GM18526 (cell line): ENCODE results near the gene GFAP.

ENCODE experiments used
- POLR2A ChIP-seq: IDR thresholded peaks from 3 replicates; pipeline ENCODE4 v1.6.1; 2011; ENCODE audit not compliant: insufficient read length; ENCODE audit errors: extremely low read depth

The GFAP gene

GRCh38 chr17:44902135-44902760 is 13.1 kb downstream of the GFAP start:
- TF ChIP-seq POLR2A: no peak

- TF ChIP-seq POLR2A: no peak
These were observed 13.8 kb downstream of the GFAP start for GRCh38 chr17:44901411-44901921.

DNA sequence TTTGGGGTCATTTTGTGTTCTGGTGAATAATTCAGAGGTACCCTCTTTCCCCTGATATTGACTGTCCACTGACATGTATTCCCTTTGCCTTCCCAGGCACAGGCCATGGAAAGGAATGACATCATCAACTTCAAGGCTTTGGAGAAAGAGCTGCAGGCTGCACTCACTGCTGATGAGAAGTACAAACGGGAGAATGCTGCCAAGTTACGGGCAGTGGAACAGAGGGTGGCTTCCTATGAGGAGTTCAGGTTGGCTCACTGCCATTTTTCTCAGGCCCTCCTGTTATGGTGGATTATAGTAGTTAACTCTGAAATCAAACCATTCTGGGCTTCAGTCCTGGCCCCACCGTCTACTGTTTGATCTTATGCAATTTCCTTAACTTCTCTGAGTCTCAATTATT is 14.4 kb downstream of the GFAP start:
- no peak for TF ChIP-seq POLR2A

DNA sequence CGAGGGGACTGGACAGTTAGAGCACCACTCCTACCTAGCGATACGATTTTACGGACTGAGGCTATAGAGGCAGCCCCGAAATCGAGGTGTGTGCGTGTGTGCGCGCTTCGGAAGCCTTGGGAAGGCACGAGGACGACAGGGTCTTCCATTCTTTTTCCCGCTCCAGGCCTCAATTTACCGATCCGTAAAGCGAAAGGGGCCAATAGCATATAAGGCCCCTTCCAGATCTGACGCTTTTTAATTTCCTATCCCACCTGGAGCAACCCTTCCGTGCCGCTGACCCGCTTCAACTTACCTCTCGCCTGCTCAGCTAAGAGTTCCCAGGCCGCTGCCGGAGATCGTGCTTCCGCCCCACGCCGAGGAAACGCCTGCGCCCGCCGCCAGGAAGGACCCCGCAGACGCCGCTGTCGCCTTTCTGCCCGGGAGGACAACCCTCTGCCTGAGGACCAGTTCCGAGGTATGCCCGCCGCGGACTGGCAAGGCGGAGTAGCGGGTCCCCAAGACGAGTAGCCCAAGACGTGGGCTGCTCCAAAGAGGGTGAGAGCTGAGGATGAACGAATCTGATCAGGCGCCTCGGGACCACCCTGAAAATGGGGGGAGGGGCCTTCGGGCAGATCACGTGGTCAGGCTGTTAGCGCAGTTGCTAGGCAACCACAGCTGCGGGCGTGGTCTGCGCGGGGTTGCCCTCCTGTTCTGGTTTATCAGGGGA is 16.1 kb downstream of the GFAP start, which contains the start of gene EFTUD2:
EFTUD2 (minus strand) TSS at position 372 of the 709 bp plus-strand sequence. CDS start 4,924 bp downstream, outside the sequence.
- peak; percentile 84 for TF ChIP-seq POLR2A

DNA sequence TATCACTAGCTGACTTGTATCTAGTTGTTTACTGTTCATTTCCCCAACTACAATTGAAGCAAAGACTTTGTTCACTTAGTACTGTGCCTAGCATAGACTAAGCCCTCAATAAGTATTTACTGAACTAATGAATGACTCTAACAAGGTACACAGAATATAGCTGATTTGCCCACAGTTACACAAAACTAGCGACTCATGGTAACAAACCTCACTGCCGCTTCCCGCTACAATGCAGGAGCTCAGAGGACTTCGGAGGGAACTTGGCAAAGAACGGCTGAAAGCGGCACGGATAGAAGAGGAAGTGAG is 16.6 kb downstream of the GFAP start:
- TF ChIP-seq POLR2A: no peak

DNA sequence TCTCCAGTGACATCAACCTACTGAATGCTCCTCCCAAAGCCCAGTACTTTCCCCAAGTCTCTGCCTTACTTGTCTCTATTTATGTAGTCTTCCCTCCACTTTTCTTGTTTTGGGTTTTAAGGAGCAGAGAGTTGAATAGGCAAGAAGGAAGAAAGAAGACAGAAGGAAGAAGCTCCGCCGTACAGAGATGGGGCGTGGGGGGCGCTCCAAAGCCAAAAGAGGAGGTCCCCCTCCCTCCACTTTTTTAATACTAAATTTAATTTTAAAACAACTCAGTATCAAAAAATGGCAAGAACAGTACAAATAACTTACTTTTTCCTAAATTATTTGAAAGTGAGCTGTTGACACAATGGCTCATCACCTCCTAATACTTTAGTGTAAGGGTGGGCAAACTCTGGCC is 20.7 kb downstream of the GFAP start:
- TF ChIP-seq POLR2A: no peak

DNA sequence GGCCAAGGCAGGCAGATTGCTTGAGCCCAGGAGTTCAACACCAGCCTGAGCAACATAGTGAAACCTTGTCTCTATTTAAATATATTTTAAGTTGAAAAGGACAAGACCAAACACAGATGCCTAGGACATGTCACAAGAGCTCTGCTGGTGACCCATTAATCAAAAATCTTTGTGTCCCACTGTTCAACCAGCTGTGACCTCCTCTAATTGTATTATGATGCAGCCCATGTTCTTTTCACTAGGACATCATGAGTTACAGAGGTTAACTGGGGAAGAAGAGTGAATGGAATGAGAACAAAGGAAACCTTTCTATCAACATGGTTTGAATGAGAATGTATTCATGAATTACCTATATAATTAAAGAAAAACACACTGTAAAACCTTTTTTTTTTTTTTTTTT is 23.1 kb downstream of the GFAP start:
- TF ChIP-seq POLR2A: no peak

DNA sequence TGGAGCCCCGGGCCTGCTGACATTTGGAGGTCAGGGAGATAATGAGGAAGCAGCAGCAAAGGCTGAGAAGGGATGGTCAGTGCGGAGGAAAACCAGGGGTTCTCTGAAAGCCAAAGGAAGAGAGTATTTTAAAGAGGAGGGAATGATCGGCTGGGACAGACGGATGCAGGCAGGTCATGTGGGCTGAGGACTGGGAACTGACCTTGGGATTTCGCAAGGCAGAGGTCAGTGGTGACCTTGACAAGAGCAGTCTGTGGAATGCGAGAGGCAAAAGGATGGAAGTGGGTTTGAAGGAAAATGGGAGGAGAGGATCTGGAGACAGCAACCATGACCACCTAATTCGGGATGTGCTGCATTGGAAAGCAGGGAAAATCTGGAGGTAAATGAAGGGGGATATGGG is 26.3 kb downstream of the GFAP start:
- TF ChIP-seq POLR2A: no peak

DNA sequence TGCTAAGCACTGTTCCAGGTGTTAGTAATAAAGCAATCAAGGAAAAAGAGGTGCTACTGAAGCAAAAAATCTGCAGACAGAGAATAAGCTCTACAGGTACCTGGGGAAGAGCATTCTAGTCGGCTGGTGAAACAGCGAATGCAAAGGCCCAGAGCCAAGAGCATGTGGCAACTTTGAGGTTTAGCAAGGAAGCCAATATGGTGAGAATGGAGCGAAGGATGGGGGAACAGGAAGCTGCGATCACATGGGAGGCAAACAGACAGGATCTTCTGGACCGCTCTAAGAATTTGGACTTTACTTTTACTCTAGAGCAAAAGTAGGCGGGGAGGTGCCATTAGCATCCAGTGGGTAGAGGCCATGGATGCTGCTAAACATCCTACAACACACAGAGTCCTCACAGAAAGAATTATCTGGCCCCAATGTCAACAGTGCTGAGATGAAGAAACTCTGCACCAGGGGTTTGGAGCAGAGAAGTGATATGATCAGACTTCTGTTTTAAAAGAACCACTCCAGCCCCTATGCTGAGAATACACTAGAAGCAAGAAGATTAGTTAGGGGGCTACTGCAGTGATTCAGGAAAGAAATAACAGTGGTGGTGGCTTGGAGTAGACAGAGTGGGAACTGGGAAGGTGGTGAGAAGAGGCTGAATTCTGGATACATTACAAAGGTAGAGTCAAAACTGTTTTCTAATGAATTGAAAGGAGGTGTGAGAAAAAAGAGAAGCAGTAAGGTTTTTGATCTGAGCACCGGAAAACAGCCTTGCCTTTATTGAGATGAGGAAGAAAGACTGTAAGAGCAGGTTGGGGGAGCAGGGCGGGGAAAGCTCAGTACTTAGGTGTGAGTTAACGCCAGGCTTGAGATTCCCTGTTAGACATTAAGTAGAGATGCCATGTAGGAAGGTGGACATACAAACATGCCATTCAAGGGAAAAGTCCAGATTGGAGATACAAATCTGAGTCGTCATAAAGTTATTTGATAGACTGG is 27.0 kb downstream of the GFAP start:
- no peak for TF ChIP-seq POLR2A

- TF ChIP-seq POLR2A: no peak
These were observed 28.3 kb downstream of the GFAP start for GRCh38 chr17:44887016-44887415.

GRCh38 chr17:44884941-44885340 is 30.4 kb downstream of the GFAP start:
- no peak for TF ChIP-seq POLR2A

DNA sequence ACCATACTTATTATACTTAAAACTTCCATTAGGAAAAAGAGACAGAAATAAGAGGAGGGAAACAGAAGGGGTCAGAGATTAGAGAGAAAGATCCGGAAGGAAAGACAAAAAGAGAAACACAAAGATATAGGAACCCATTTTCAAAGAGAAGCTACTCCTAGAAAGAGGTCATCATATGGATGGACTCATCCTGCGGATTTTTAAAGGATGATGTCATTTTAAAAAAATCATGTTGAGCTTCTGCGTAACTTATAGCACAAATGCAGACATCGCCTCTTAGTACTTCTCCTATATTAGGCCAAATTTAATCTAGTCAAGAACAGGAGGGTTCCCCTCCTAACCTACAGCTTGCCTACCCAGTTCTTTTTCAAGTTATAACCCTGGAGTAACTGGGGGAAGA is 34.2 kb downstream of the GFAP start:
- no peak for TF ChIP-seq POLR2A

GRCh38 chr17:44880062-44880461 is 35.2 kb downstream of the GFAP start:
- no peak for TF ChIP-seq POLR2A

- TF ChIP-seq POLR2A: no peak
These were observed 35.9 kb downstream of the GFAP start for GRCh38 chr17:44879376-44879775.

DNA sequence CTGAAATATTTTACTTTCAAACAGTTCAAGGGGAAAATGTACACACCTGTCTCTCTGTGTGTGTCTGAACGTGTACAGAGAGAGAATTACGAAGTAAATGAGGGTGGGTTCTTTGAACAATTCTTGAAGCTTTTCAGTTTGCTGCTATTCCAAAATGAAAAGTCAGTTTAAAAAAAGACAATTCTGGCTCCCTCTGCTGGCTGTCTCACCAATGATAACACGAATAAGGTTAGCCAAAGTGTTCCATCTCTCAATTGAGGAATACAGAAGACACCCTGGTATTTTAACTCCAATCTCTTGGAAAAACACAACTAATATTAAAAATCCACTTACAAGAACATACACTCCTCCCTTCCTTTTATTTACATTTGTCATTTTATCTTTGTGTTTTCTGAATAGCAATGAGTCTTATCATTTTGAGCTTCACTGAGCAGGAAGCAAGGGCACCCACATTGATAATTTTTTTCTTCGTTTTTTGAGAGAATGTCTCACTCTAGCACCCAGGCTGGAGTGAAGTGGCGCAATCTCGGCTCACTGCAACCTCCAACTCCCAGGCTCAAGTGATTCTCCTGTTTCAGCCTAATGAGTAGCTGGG is 36.6 kb downstream of the GFAP start:
- TF ChIP-seq POLR2A: no peak

GRCh38 chr17:44877121-44877520 is 38.2 kb downstream of the GFAP start:
- TF ChIP-seq POLR2A: no peak

DNA sequence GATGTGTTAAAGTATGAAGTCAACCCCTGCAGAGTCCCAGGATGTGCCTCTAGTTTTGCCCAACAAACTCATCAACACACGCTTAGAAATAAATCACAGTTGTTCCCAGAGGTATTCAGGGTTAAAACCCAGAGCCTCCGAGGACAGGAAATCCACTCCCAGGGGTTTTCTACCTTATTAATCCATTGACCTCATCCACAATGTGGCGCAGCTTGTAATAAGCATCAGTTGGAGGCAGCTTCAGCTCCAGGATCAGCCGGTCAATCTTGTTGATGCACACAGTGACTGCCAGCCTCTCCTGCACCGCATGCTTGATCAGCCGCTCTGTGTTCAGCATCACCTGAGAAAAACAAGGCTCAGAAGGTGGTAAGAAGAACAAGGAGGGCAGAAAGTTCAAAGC is 39.5 kb downstream of the GFAP start:
- no peak for TF ChIP-seq POLR2A
